Measurements from ENCODE around the gene BAZ2B. TPM values are rescaled to one million over a fixed set of nuclear protein-coding genes. Genes with fewer than 3 reads are reported as not detected.

The BAZ2B gene
- total RNA-seq, 2 experiments from 2014 or later, result 17.9 to 18.5 TPM

DNA sequence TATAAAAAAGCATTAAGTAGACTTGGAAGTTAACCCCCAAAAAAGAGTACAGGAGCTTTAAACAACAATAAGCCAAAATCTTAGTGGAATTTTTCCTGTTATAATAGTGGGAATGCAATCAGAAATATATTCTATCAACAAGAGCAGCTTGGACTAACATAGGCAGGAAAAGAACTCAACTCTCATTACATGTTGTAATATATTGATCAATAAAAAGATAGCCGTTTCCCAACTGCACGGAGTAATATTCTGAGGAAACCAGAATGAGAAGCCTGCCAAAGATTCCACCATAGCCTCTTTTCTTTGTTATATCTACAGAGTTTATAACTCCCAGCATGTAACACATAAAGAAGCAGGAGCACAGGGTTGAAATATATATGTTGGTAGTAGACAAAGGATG is 37.6 kb upstream of the BAZ2B start:
- H3K9me3 ChIP-seq (ENCODE audit: control insufficient read depth in 1 of 2, insufficient read depth in 1 of 2, low read length in 2 of 2), result peaks cover 0 to 9% of the 10 kb centered on the region in 2 experiments
- H3K4me3 Mint-ChIP-seq, result no peak overlapping the region
- ATAC-seq (ENCODE audit: poor library complexity) (no peak), DNase-seq (no peak)
- TF ChIP-seq, protein P1, sequence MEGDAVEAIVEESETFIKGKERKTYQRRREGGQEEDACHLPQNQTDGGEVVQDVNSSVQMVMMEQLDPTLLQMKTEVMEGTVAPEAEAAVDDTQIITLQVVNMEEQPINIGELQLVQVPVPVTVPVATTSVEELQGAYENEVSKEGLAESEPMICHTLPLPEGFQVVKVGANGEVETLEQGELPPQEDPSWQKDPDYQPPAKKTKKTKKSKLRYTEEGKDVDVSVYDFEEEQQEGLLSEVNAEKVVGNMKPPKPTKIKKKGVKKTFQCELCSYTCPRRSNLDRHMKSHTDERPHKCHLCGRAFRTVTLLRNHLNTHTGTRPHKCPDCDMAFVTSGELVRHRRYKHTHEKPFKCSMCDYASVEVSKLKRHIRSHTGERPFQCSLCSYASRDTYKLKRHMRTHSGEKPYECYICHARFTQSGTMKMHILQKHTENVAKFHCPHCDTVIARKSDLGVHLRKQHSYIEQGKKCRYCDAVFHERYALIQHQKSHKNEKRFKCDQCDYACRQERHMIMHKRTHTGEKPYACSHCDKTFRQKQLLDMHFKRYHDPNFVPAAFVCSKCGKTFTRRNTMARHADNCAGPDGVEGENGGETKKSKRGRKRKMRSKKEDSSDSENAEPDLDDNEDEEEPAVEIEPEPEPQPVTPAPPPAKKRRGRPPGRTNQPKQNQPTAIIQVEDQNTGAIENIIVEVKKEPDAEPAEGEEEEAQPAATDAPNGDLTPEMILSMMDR (IDR thresholded peaks at IDR 0.05), result no peak
- no peak overlapping the region for H3K4me3 ChIP-seq (ENCODE audit: low read length)
- ChIA-PET POLR2A (no interaction called here), CTCF (no interaction called here)
- H3K36me3 ChIP-seq (ENCODE audit: insufficient read depth, low read length), result no peaks in the 10 kb centered on the region
- H3K27ac ChIP-seq (ENCODE audit: low read depth in 1 of 2, low read length in 2 of 2), result no peak overlapping the region
- no peaks in the 10 kb centered on the region for H3K27me3 Mint-ChIP-seq
- no peaks in the 10 kb centered on the region for H3K4me1 ChIP-seq (ENCODE audit: insufficient read depth, low read length)
- H3K27ac Mint-ChIP-seq, result no peak overlapping the region
- intact Hi-C loops (cut with DNase I, micrococcal nuclease), result no loop called here
- peaks cover 11% of the 10 kb centered on the region for H3K9me3 Mint-ChIP-seq
- no peaks in the 10 kb centered on the region for H3K4me1 Mint-ChIP-seq (ENCODE audit: low read depth)
- H3K36me3 Mint-ChIP-seq (ENCODE audit: low read depth), result peaks cover 12% of the 10 kb centered on the region
- H3K27me3 ChIP-seq (ENCODE audit: control insufficient read depth in 1 of 2, insufficient read depth in 2 of 2, low read length in 2 of 2), result no peaks in the 10 kb centered on the region

DNA sequence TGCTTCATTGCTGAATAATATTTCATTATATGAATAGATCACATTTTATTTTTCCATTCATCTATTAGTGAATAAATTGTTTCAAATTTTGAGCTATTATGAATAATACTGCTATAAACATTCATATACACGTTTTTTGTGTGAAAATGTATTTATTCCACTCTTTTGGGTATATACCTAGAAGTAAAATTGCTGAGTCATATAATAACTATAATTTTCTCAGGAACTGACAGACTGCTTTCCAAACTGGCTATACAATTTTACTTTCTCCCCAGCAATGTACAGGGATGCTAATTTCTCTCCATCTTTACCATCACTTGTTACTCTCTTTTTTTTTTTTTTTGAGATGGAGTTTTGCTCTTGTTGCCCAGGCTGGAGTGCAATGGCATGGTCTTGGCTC is 35.5 kb upstream of the BAZ2B start:
- peaks cover 9% of the 10 kb centered on the region for H3K9me3 Mint-ChIP-seq
- peaks cover 0 to 9% of the 10 kb centered on the region in 2 experiments for H3K9me3 ChIP-seq (ENCODE audit: control insufficient read depth in 1 of 2, insufficient read depth in 1 of 2, low read length in 2 of 2)
- no peaks in the 10 kb centered on the region for H3K27me3 Mint-ChIP-seq
- H3K36me3 Mint-ChIP-seq (ENCODE audit: low read depth), result peaks cover 13% of the 10 kb centered on the region
- CTCF ChIA-PET, result no interaction called here
- no peak overlapping the region for H3K4me3 Mint-ChIP-seq
- no peak overlapping the region for H3K4me3 ChIP-seq (ENCODE audit: low read length)
- intact Hi-C loops (cut with DNase I, micrococcal nuclease), result no loop called here
- H3K27ac ChIP-seq (ENCODE audit: low read depth in 1 of 2, low read length in 2 of 2), result no peak overlapping the region
- no peaks in the 10 kb centered on the region for H3K27me3 ChIP-seq (ENCODE audit: control insufficient read depth in 1 of 2, insufficient read depth in 2 of 2, low read length in 2 of 2)
- DNase-seq (no peak), ATAC-seq (ENCODE audit: poor library complexity) (no peak)
- no peaks in the 10 kb centered on the region for H3K4me1 Mint-ChIP-seq (ENCODE audit: low read depth)
- no peaks in the 10 kb centered on the region for H3K4me1 ChIP-seq (ENCODE audit: insufficient read depth, low read length)
- POLR2A ChIA-PET, result no interaction called here
- TF ChIP-seq, protein P1 (IDR thresholded peaks at IDR 0.05), result no peak
- H3K36me3 ChIP-seq (ENCODE audit: insufficient read depth, low read length), result no peaks in the 10 kb centered on the region
- H3K27ac Mint-ChIP-seq, result no peak overlapping the region

DNA sequence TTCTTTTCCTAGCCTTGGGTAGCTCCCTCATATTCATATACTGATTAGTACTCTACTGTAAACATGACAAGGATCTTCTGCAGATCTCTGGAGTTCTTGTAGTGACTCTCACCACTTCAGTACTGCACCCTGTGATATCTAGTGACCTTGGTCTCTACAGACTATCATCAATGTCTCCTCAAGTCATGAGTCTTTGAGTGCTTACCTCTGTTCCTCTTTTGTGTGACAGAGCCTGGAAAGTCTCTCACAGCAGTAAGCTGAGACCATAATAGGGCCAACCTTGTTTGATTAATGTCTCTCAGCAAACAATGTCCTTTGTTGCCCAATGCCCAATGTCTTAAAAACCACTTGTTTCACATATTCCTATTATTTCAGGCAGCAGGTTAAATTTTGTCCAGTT is 34.2 kb upstream of the BAZ2B start:
- ATAC-seq (ENCODE audit: poor library complexity), result no peak
- no peak overlapping the region for H3K27ac Mint-ChIP-seq
- intact Hi-C loops (cut with DNase I, micrococcal nuclease), result no loop called here
- Histone ChIP-seq H3K27ac (ENCODE audit: low read depth in 1 of 2, low read length in 2 of 2) (no peak overlapping the region), H3K27me3 (ENCODE audit: control insufficient read depth in 1 of 2, insufficient read depth in 2 of 2, low read length in 2 of 2) (no peaks in the 10 kb centered on the region), H3K4me1 (ENCODE audit: insufficient read depth, low read length) (no peaks in the 10 kb centered on the region), H3K9me3 (ENCODE audit: control insufficient read depth in 1 of 2, insufficient read depth in 1 of 2, low read length in 2 of 2) (peaks cover 0 to 7% of the 10 kb centered on the region in 2 experiments), H3K36me3 (ENCODE audit: insufficient read depth, low read length) (no peaks in the 10 kb centered on the region), H3K4me3 (ENCODE audit: low read length) (no peak overlapping the region)
- ChIA-PET POLR2A (no interaction called here), CTCF (no interaction called here)
- H3K27me3 Mint-ChIP-seq, result no peaks in the 10 kb centered on the region
- TF ChIP-seq, protein P1 (IDR thresholded peaks at IDR 0.05), result no peak
- DNase-seq, result no peak
- no peak overlapping the region for H3K4me3 Mint-ChIP-seq
- H3K4me1 Mint-ChIP-seq (ENCODE audit: low read depth), result no peaks in the 10 kb centered on the region
- H3K9me3 Mint-ChIP-seq, result peaks cover 5% of the 10 kb centered on the region
- H3K36me3 Mint-ChIP-seq (ENCODE audit: low read depth), result peaks cover 15% of the 10 kb centered on the region
